PC-3 (cell line): Measurements from ENCODE around the gene ALDOA. TPM values are rescaled to one million over a fixed set of nuclear protein-coding genes. Genes with fewer than 3 reads are reported as not detected.
A peak's percentile ranks its signal among the peaks of the same experiment; 100 is the strongest.

Experiments
- ATAC-seq: fragments of 200-7000 bp; cut with Tn5 transposase; 2 replicates; pipeline ENCODE4 v1.9.1; 2020; ENCODE audit warnings: mild to moderate bottlenecking, moderate library complexity
- BruUV-seq: library from RNA; stranded (reverse); fragments of 400-500 nt; replicated peaks from 2 replicates; lab custom pipeline; 2021; lab: Mats Ljungman, UMichigan
- CTCF ChIA-PET: fragments of 300-600 bp; sonication (Branson Sonifier 250); formaldehyde crosslinking; loops from one replicate; lab custom pipeline; 2022; ENCODE audit warnings: antibody characterized with exemption; lab: Charles Lee
- POLR2A ChIA-PET: fragments of 300-600 bp; sonication (Branson Sonifier 250); formaldehyde crosslinking; loops from one replicate; lab custom pipeline; 2022; ENCODE audit warnings: antibody characterized with exemption; ENCODE audit not compliant: unreplicated experiment; lab: Charles Lee
- DNase-seq: peaks from one replicate; pipeline ENCODE4 v3.0.0-alpha.2; 2015
- H2AFZ ChIP-seq: fragments of 300-600 bp; sonication (generic); 2 replicates; pipeline ENCODE4 v1.6.0; 2016; ENCODE audit warnings: antibody characterized with exemption, low read length
- H3F3A ChIP-seq: fragments of 300-600 bp; sonication (generic); one replicate; pipeline ENCODE4 v1.6.0; 2017; ENCODE audit warnings: antibody characterized with exemption, low read length, control low read depth, mild to moderate bottlenecking; ENCODE audit not compliant: unreplicated experiment
- H3K27ac ChIP-seq: fragments of 300-600 bp; sonication (generic); 2 replicates; pipeline ENCODE4 v1.5.1; 2016; ENCODE audit warnings: mild to moderate bottlenecking, low read length
- H3K27me3 ChIP-seq: fragments of 300-600 bp; sonication (generic); 2 replicates; pipeline ENCODE4 v1.6.1; 2016; ENCODE audit warnings: low read length, mixed read lengths
- H3K36me3 ChIP-seq: fragments of 300-600 bp; sonication (generic); 2 replicates; pipeline ENCODE4 v1.6.1; 2016; ENCODE audit warnings: low read depth, mixed run types, low read length, mixed read lengths
- H3K4me1 ChIP-seq: fragments of 300-600 bp; sonication (generic); 2 replicates; pipeline ENCODE4 v1.5.1; 2016; ENCODE audit warnings: low read length; ENCODE audit not compliant: insufficient read depth
- H3K4me2 ChIP-seq: fragments of 300-600 bp; sonication (generic); 2 replicates; pipeline ENCODE4 v1.6.0; 2016; ENCODE audit warnings: low read length
- H3K4me3 ChIP-seq: fragments of 300-600 bp; sonication (generic); 2 replicates; pipeline ENCODE4 v1.5.1; 2016; ENCODE audit warnings: mild to moderate bottlenecking, low read length, mixed read lengths
- H3K79me2 ChIP-seq: fragments of 300-600 bp; sonication (generic); 2 replicates; pipeline ENCODE4 v1.6.1; 2017; ENCODE audit warnings: low read length, mixed read lengths
- H3K9ac ChIP-seq: fragments of 300-600 bp; sonication (generic); 2 replicates; pipeline ENCODE4 v1.6.0; 2016; ENCODE audit warnings: mild to moderate bottlenecking, low read length
- H3K9me2 ChIP-seq: fragments of 300-600 bp; sonication (generic); replicated peaks from 2 replicates; pipeline ENCODE4 v1.6.1; 2016; ENCODE audit warnings: mixed run types, low read length, mixed read lengths
- H3K9me3 ChIP-seq: fragments of 300-600 bp; sonication (generic); 2 replicates; pipeline ENCODE4 v1.6.1; 2016; ENCODE audit warnings: low read length, mixed read lengths
- H4K20me1 ChIP-seq: fragments of 300-600 bp; sonication (generic); 2 replicates; pipeline ENCODE4 v1.6.1; 2016; ENCODE audit warnings: low read length, mixed read lengths
- CTCF ChIP-seq: fragments of 300-600 bp; sonication (generic); conservative IDR thresholded peaks from 2 replicates; pipeline ENCODE4 v1.5.1; 2017; ENCODE audit warnings: antibody characterized with exemption, low read depth, mild to moderate bottlenecking, low read length
- EZH2 ChIP-seq: fragments of 300-600 bp; sonication (generic); IDR thresholded peaks from one replicate; pipeline ENCODE4 v1.6.1; 2017; ENCODE audit warnings: antibody characterized with exemption, mild to moderate bottlenecking, low read length; ENCODE audit not compliant: unreplicated experiment
- EZH2phosphoT487 ChIP-seq: fragments of 300-600 bp; sonication (generic); IDR thresholded peaks from 2 replicates; pipeline ENCODE4 v1.6.1; 2018; ENCODE audit warnings: mild to moderate bottlenecking, antibody characterized with exemption, low read length, borderline replicate concordance
- intact Hi-C: fragments of 100-400 bp; cut with micrococcal nuclease; formaldehyde crosslinking; loops from 2 replicates; pipeline ENCODE4 v1.9.0; 2023
- total RNA-seq: library from RNA; depleted of rRNA; stranded (reverse); fragments of >200 nt; gene quantifications from 2 replicates; pipeline ENCODE4 v1.2.3, GENCODE V29; 2014

The ALDOA gene
- total RNA-seq, 1 experiment from 2014 or later, result 2,048 TPM

- Histone ChIP-seq H3K4me2 (peak overlapping the region; percentile 31; the same call in 1 of the 2 replicates), H3K4me3 (no peak overlapping the region), H3F3A (no peaks in the 10 kb centered on the region), H3K9me3 (no peaks in the 10 kb centered on the region), H3K9ac (no peak overlapping the region), H3K27ac (no peak overlapping the region; the same call in 1 of the 2 replicates), H2AFZ (no peak overlapping the region), H4K20me1 (no peaks in the 10 kb centered on the region), H3K36me3 (no peaks in the 10 kb centered on the region), H3K27me3 (no peaks in the 10 kb centered on the region), H3K79me2 (no peaks in the 10 kb centered on the region), H3K4me1 (peaks cover 12% of the 10 kb centered on the region), H3K9me2 (no peaks in the 10 kb centered on the region)
- DNase-seq, result no peak
- ChIA-PET POLR2A (no interaction called here), CTCF (no interaction called here)
- no peak for TF ChIP-seq CTCF
- ATAC-seq, result no peak
- intact Hi-C loops, result no loop called here
- no TSS peak for BruUV-seq
These were observed 38.5 kb downstream of the ALDOA start for GRCh38 chr16:30104090-30104489.

- no peak overlapping the region for H3K9ac ChIP-seq
- no peaks in the 10 kb centered on the region for H3F3A ChIP-seq
- no TSS peak for BruUV-seq
- no peaks in the 10 kb centered on the region for H4K20me1 ChIP-seq
- ATAC-seq, result peak; percentile 38
- peak; percentile 57 for DNase-seq
- H3K79me2 ChIP-seq, result no peaks in the 10 kb centered on the region
- intact Hi-C loops, result no loop called here
- H3K4me2 ChIP-seq, result peak overlapping the region; percentile 31; the same call in 1 of the 2 replicates
- no peaks in the 10 kb centered on the region for H3K27me3 ChIP-seq
- H3K9me3 ChIP-seq, result no peaks in the 10 kb centered on the region
- H3K36me3 ChIP-seq, result no peaks in the 10 kb centered on the region
- peaks cover 12% of the 10 kb centered on the region for H3K4me1 ChIP-seq
- ChIA-PET POLR2A (no interaction called here), CTCF (no interaction called here)
- no peak overlapping the region for H3K4me3 ChIP-seq
- H2AFZ ChIP-seq, result no peak overlapping the region
- peak overlapping the region; percentile 25 for H3K27ac ChIP-seq
- no peaks in the 10 kb centered on the region for H3K9me2 ChIP-seq
- TF ChIP-seq CTCF (no peak), EZH2 (no peak), EZH2phosphoT487 (no peak)
These were observed 38.9 kb downstream of the ALDOA start for GRCh38 chr16:30104492-30104891.

- TF ChIP-seq EZH2phosphoT487 (no peak), EZH2 (no peak), CTCF (no peak)
- no peaks in the 10 kb centered on the region for H3F3A ChIP-seq
- no peak overlapping the region for H2AFZ ChIP-seq
- DNase-seq, result no peak
- ChIA-PET POLR2A (interaction anchor here (0.6 kb wide), 1 partner anchor 287 kb away, joined by 3 read pairs; the partner anchor contains the start of gene ZNF48), CTCF (no interaction called here)
- H3K9me3 ChIP-seq, result no peaks in the 10 kb centered on the region
- peaks cover 17% of the 10 kb centered on the region for H3K4me1 ChIP-seq
- H3K4me2 ChIP-seq, result no peak overlapping the region
- intact Hi-C loops, result no loop called here
- ATAC-seq, result no peak
- H3K9ac ChIP-seq, result no peak overlapping the region
- BruUV-seq, result no TSS peak
- no peaks in the 10 kb centered on the region for H3K79me2 ChIP-seq
- no peaks in the 10 kb centered on the region for H4K20me1 ChIP-seq
- no peak overlapping the region for H3K4me3 ChIP-seq
- H3K36me3 ChIP-seq, result no peaks in the 10 kb centered on the region
- no peak overlapping the region for H3K27ac ChIP-seq
- H3K27me3 ChIP-seq, result no peaks in the 10 kb centered on the region
- no peaks in the 10 kb centered on the region for H3K9me2 ChIP-seq
These were observed 42.7 kb downstream of the ALDOA start for GRCh38 chr16:30108059-30108850.
